Fibroblast of skin of right biceps (primary cell): Measurements from ENCODE around the gene ARID1B.

Experiments used
- DNase-seq: peaks from one replicate; pipeline ENCODE4 v3.0.0-alpha.2; 2013

ARID1B gene

DNA sequence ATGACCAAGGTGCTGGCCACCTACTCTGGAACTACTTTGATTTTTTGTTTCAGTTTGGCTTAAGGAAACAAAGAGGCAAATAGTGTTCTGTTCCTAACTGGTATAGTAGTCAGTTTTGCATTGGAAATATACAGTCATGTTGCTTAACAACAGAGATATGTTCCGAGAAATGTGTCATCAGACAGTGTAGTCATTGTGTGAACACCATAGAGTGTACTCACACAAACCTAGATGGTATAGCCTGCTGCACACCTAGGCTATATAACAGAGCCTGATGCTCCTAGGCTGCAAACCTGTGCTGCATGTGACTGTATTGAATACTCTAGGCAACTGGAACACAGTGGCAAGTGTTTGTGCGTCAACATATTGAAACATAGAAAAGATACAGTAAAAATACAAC is 80.4 kb downstream of the ARID1B start:
- DNase-seq = peak; percentile 36

DNA sequence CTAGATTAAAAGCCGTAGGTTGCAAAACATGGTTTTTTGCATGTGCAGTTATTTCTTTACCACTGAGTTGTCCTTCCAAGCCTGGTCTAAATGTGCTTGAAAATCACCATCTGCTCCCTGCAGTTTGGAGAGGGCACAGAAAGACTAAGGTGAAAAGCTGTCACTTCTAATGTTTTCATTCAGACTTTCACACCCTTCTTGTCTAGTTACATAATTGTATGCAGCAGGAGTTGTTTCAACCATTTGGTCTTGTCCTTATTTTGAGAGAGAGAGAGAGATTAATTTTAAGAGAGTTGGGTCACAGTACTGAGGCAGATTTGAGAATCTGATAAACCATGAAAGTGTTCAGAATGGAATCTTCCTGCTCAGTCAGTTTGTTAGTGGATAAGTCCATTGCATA is 82.5 kb downstream of the ARID1B start:
- DNase-seq = no peak

DNA sequence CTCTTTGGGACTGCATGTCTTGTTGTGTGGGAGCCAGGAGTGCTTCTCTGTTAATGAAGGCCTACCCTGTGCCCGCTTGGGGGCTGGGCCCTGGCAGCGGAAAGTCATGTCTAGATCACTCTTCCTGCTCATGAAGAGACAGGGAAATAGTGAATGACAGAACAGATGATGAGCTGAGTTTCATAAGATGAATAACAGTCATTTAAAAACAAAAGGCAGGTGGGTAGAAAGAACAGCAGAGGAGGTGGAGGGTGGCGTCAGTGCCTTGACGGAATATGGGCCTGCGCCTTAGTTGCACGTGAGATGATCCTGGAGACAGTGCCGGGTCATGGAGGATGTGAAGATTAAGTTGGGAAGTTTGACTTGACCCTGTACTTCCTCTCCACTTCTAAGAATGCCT is 85.5 kb downstream of the ARID1B start:
- DNase-seq = no peak

DNA sequence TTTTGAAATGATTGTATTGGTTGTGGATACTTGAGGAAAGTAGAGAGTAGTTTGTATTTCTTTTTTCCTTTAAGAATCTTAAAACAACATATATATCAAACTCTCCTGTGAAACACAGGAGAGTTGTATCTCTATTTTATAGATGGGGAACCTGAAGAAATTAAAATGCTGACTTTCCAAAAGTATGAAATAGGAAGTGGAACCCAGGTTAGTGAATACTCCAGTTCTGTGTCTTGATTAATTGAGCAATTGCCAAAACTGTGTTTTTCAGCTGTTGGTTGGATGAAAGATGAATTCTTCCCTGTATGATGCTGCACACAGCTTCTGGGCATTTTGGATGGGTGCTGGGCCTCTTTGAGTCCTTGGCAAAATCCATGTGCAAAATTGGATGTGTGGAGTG is 86.3 kb downstream of the ARID1B start:
- no peak for DNase-seq

DNA sequence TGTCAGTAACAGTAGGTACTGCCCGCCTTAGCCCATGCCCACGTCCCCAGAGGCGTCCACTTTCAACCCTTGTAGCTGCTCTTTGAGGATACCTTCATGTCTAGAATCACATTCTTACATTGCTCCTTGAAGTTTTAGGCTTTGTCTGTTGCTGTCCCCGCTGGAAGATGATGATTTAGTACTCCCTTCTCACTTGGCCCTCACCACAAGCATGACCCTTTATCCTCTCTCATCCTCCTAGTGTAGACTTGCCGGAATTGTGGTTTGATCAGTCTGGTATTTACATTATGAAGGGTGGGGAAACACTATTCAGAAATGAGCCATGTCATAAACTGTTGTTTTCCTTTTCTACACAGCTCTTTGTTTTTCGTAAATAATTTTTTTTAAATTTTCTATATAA is 87.4 kb downstream of the ARID1B start:
- peak; percentile 24 for DNase-seq

DNA sequence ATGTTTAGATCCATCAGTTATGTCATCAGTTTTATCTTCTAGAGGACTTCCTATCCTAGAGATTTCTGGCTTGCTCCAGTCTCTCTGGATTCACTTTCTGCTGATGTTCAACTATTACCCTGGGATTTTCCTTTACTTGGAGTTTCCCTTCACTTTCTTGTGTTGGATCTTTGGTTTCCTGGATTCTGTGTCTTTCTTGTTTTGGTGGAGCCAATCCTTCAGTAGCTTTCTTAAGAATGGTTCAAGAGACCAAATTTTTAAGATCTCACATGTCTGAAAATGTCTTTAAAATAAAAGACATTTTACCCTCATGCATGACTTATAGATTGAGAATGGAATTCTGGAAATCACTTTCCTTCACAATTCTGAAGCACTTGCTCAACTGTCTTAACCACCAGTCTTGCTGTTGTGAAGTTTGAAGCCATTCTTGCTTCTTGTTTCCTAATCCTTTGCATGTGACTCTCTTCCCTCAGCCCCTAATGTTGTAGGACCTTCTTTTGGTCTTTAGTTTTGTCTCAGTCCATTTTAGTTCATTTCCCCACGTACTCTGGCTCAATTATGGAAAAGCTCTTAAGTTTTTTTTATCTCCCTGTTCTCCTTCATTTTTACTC is 87.9 kb downstream of the ARID1B start:
- DNase-seq = peak; percentile 27

DNA sequence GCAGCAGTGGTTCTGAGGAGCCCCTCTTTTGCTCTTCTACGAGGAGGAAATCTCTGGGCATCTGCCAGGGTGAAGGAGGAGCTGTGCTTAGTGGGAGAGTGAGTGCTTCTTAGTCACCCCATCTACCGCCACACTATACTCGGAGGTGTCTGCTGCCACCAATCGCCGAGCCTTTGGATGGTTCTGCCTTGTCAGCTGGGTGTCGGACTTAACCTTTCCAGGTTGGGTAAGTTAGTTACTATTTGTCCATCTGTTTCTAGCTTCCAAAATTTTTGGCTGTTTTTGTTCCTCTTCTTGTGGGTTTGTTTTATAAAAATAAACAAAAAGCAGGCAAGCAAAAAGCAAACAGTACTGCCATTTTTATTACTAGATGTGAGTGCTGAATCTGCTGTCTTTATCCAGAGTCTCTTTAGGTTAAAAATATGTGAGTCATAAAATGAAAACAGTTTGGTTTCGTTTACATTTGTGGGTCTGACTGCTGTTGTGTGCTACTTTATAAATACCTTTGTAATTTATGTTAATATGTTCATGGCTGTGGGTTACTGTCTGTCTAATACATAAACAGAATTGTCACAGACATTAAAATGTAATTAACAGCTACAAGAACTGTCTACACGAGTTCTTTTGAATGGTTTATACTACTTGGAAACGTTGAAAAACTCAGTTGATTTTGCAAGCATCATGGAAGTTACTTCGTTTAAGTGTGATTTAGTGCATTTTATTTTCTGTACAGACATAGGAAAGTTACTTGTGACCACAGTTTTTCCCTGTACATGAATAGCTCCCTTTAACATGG is 89.2 kb downstream of the ARID1B start:
- DNase-seq = peak; percentile 45

DNA sequence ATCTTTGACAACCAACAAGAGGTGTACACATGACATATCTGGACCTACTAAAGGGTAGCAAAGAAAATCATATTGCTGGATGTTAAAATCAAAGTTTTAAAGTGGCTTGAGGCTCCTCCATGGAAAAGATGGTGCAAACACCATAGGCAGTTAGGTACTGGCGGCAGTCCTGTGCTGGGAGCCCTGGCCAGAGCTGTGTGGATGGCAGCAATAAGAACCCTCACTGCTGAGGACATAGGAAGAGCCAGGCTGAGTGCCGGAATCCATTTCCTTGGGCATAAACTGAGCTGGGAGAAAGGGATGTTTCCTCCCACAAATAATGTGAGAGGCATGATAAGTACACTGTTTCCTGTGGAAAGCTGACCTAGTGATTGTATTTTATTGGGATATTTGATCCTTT is 89.9 kb downstream of the ARID1B start:
- DNase-seq = no peak

DNA sequence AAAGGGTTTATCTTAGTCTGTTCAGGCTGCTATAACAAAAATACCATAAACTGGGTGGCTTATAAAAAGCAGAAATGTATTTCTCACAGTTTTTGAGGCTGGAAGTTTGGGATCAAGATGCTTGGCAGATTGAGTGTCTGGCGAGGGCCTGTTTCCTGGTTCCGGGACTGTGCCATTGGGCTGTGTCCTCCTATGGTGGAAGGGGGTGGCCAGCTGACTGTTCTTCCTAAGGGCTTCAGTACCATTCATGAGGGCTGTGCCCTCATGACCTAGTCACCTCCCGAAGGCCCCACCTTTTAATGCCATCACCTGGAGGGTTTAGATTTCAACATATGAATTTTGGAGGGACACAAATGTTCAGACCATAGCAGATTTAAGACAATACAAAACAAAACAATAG is 91.2 kb downstream of the ARID1B start:
- no peak for DNase-seq

DNA sequence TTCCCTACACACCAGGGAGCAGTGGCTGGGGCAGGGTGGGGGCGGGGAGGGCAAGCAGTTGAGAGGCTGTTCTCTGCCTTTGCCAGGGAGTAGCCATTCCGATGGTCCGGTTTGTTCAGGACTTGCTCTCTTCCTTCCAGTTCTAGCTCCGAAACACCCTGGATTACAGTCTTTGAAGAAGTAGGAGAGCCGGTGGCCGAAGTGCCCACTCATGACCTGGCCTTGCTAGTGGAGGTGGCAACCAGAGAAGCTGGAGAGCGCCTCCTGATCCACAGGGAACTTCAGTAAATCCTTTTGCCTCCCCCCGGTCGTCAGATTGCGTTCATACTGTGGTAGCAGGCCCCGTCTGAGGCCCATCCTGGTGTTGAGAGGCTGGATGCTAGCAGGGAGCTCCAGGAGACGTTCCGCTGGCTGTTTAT is 92.8 kb downstream of the ARID1B start:
- DNase-seq = no peak

DNA sequence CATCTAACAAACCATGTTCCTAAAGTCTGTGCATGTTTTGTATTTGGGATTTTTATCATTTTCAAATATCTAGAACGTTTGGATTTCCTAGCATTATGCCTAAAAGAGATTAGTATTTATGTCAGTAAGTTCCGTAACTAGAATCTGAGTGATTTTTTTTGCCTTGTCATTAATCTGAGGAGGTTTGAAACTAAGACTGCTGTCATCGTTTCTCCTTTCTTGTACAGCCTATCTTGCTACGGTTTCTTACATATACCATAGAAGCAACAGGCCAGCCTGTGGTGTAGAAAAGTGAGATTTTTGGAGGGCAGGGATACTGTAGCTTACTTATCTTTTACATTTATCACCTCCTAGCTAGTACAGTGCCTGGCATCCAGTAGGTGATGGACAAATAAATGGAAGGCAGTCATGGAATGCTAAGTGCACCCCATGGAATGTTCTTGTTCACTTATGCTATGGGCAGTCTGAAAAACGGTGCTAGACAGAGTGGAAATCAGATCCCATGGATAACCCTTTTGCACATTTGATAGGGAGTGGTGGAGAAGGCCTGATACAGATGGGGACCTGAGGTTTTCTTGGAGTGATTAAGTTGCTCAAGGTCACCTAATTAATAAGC is 93.9 kb downstream of the ARID1B start:
- no peak for DNase-seq

DNA sequence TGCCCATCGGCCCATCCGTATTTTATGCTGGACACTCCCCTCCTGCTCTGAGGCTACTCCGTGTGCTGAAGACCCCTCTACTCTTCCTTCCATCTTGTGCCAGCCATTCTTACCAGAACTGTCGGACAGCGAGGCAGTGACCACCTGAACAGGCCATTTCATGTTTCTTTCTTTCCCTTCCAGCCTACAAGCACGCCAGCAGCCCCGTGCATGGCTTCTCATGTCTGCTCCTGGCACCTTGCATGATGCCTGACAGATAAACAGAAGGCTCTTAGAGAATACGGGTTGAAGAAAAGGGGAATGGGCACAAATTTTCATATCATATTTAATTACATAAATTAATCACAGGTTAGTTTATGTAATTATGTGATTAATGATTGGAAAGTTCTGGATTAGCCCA is 95.7 kb downstream of the ARID1B start:
- DNase-seq = no peak

DNA sequence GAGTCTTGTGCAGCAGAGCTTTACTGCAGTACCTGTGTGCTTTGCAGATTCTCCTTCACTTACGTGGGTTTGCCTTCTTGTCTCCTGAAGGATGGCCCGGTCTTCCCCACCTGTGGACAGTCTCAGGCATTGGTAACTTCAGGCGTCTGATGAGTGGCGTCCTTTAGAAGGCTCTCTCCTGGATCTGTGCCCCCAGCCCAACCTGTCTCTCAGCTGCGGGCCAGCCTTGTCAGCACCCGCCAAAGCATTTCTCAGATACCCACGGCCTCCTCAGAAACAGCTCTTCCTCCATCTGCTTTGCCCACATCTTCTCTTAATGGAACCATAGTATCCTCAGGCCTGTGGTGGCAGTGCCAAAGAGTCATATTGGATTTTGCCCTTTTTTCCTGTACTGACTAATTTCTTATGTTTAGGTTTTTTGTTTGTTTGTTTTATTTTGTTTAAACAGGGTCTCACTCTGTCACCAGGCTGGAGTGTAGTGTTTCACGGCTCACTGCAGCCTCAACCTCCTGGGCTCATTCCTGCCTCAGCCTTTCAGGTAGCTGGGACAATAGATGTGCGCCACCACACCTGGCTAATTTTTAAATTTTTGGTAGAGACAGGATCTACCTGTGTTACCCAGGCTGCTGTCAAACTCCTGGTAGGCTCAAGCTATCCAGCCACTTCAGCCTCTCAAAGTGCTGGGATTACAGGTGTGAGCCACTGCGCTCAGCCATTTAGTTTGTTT is 96.6 kb downstream of the ARID1B start:
- no peak for DNase-seq

DNA sequence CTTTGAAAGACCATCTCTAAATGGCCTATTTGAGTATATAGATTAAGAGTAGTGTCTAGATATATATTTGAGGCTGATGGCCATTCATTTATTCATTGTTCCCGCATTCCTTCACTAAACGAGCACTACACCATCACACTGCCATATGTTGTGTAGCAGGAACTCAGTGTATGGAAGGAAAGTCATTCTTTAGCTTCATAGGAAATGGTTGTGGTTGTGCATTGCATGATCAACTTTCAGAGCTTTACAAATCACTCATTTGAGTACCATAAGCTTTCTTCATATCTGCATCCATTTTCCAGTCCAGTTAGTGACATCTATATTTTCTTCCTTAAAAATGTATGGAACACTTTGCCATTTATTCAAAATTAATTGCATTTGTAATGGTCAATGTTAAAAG is 97.9 kb downstream of the ARID1B start:
- no peak for DNase-seq

DNA sequence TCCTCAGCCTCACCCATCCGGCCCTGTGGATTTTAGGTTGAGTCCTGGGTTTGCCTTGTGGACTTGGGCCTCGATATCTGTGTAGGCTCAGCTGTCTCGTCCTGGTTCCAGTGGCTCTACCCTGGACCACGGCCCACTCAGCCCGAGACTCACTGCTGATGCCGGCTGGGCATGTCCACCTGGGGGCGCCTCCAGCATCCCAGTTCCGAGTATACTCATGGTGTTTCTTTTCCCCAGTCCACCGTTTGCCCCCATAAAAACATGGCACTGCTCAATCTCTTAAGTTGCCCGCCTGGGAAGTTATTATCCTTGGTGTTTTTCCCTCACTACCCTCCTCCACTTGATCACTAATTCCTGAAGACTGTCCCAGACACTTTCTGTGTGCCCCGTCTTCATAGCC is 99.1 kb downstream of the ARID1B start:
- DNase-seq = no peak

DNA sequence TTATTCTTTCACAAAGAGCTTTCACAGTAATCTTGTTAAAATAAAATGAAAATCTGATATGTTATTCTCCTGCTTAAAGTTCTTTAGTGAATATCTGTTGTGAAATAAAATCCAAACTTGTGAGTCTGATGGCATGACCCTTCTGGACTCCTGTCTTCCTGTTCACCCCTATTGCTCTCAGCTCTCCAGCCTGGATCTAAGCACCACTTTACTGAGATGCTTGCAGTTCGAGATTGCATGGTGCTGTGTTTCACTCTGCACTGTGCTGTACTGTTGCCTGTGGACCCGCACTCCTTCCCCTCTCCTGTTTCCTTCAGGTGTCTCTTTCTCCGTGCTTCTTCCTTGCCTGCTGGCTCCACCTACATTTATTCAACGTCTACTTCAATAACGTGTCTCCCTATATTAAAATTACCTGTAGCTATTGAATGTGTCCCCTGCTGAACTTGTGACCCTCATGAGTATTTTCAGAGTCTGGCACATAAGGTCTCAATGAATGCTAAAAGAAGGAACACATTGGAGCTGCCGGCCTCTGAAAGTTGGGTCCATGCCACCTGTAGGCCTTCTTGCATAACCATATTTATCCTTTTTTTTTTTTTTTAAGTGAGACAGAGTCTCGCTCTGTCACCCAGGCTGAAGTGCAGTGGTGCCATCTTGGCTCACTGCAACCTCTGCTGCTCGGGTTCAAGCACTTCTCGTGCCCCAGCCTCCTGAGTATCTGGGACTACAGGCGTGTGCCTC is 100.1 kb downstream of the ARID1B start:
- DNase-seq = no peak

DNA sequence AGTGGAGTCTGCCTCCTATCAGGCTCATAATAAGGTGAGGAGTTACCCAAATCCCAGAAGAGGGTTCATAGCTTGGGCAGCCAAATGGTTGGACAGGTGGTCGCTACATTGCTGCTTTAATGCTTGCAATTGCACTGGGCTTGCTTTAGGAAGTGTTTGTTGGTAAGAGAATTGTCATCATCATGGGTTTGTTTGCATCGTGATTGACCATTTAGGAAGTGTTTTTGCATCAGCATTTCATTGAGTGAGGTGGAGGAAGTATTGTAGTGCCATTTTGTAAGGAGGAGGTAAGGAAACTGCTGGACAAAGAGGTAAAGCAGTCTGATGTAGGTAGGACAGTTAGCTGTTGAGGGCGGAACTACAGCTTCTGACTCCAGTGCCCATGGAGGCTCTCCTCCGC is 101.5 kb downstream of the ARID1B start:
- DNase-seq = no peak

DNA sequence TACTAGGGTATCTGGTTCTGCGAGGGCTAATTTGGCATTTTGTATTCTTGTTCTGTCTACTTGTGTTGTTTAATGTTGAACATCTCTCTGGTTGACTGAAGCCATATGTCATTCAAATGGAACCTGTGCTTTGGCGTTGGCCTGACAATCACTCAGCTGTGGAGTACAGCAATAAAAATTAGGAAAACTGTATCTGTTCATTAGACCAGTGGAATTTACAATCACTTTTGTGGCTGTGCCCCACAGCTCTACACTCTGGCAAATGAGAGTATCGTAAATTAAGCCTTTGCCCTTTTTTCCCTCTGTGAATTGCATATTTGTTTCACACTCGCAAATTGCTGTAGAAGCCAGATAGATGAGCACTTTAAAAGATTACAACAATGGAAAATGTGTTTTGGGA is 102.0 kb downstream of the ARID1B start:
- no peak for DNase-seq

DNA sequence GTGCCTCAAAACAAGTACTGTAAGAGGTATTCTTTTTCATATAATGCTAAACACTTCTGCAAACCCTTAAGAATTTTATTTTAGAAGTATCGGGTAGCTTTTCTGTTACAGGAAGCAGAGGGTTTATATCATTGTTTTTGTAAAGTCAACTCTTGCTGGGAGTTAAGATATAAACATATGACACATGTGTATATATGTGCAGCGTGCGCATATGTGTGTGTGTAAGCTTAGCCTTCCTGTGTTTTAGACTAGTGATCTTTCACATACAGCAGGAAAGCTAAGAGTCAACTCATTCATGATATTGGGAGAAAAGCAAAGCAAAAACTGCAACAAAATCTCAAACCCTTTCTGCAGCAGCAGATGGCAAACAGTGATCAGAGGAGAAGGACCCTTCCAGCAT is 102.4 kb downstream of the ARID1B start:
- no peak for DNase-seq

DNA sequence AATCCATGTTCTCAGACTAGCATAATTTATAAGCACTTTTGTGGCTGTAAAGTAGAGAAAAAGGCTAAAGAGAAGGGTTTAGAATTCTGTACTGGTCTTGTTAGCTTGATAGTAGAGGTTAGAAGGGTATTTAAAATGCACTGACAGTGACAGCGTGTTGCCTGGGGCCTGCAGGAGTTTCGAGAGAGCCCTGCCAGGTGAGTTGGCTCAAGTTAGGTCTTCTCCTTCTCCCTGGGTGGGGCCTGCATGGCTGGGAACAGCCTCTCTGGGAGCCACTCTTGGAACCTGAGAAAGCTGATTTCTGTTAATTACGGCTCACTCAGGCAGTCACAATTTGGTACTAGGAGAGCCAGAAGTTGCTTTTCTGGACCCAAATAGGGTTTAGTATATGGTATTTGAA is 103.7 kb downstream of the ARID1B start:
- DNase-seq = no peak

DNA sequence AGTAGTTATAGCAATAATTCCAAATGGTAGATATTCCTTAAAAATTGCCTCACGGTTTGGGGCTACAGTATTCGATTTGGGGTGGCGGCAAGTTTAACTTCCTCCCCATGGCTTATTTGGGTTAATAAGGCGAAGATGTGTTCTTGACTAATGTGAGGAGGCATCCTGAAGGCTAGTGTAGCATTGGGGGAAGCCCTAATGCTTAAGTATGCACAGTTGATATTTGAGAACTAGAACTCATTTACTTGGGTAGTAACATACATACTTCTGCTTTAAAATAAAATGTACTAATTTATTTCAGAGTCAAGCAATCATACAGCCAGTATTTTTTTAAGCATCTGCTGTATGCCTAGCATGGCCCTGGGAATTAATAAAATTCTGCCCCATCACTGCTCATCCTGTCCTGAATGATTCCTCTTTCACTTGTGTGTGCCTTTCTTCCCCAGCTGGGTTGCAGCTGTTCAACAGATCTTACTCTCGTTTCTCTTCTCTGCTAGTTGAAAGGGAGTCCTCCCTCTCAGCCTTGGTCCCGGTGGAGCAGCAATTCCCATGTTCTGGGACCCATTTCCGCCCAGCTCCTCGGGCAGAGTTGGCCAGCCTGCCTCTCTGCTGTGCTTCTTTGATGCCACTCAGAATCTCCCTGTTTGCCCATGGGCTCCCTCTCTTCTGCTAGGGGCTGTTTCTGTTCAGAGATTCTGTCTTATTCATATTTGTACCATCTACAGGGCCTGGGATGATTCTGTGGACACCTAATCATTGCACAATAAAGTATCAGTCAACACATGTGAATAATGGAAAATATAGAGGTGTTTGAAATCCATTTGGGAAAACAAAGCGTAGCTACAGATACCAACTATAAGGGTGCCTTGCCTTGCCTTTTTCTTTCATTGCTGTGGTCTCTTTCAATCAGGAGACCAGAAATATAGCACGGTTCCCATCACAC is 104.8 kb downstream of the ARID1B start:
- no peak for DNase-seq
